HG03439 (cell line): ENCODE data around the gene MACROD1.
"Not testable (repeated sequence)": the region's sequence is repeated elsewhere in the genome, so short reads cannot be mapped to it uniquely, and the experiment has no call there.

Experiments
- ATAC-seq: cut with Tn5 transposase; IDR thresholded peaks from one replicate; pipeline ENCODE4 v1.9.1; 2021; ENCODE audit warnings: mild to moderate bottlenecking, moderate library complexity; ENCODE audit not compliant: unreplicated experiment

MACROD1 gene

DNA sequence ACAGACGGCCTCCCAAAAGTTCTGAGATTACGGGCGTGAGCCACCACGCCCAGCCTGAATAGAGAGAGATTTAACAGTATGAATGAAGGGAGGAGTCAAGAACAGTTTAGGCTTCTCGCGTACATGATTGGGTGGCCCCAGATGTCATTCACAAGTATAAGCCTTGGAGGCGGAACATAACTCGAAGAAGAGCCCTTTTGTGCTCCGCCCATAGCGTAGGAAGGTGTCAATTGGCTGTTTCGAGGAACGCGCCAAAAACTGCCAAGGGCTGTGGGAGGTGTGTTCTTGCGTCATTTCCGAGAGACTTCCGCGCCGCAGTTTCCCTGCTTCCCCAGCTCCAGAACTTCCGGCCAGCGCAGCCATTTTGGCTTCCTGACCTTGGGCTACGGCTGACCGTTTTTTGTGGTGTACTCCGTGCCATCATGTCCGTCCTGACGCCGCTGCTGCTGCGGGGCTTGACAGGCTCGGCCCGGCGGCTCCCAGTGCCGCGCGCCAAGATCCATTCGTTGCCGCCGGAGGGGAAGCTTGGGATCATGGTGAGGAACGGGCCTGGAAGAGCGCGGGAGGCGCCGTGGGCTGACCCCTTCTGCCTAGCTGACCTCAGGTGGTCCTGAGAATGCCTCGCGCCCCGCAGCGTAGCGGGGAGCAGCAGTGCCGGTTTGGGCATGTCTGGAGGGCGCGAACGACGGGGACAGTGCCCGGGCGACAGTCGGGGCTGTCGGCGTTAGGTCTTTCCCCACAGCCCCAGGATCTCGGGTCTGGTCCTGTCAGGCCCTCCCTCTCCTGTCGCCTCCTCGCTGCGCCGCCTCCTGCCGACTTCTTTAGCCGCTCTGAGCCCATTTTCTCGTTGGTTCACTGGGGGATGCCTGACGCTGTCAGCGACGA, 191.4 kb downstream of the MACROD1 start, which contains the start of gene COX8A:
Gene COX8A, plus strand, starts transcription at position 362 of the 885 bp plus-strand sequence. Its CDS starts 61 bp downstream, at position 423.
- peak; percentile 90 for ATAC-seq

DNA sequence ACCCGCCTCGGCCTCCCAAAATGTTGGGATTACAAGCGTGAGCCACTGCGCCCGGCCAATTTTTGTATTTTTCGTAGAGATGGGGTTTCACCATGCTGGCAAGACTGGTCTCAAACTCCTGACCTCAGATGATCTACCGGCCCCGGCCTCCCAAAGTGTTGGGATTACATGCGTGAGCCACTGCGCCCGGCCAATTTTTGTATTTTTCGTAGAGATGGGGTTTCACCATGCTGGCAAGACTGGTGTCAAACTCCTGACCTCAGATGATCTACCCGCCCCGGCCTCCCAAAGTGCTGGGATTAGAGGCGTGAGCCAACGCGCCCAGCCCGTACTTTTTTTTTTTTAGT, 192.0 kb downstream of the MACROD1 start:
- not testable (repeated sequence) for ATAC-seq

DNA sequence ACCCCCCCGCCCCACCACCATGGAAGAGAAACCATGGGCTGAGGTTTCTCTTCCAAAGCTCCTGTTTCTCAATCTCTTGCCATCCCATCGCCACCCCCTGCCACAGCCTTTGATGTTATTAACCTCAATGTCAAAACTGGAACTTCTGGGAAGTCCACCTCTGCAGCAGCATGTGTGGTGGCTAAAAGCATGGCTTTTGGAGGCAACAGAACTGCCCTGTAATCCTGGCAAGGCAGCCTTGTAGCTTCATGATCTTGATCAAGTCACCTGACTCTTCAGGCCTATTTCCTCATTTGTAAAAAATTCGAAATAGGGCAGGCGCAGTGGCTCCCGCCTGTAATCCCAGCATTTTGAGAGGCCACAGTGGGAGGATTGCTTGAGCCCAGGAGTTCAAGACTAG, 195.0 kb downstream of the MACROD1 start:
- ATAC-seq = no peak

DNA sequence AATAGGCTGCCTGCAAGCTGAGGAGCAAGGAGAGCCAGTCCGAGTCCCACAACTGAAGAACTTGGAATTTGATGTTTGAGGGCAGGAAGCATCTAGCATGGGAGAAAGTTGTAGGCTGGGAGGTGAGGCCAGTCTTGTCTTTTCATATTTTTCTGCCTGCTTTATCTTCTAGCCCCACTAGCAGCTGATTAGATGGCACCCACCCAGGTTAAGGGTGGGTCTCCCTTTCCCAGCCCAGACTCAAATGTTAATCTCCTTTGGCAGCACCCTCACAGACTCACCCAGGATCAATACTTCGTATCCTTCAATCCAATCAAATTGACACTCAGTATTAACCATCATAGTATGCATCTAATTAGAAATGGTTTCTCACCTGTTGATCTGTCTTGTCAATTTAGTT, 196.5 kb downstream of the MACROD1 start:
- ATAC-seq = no peak

DNA sequence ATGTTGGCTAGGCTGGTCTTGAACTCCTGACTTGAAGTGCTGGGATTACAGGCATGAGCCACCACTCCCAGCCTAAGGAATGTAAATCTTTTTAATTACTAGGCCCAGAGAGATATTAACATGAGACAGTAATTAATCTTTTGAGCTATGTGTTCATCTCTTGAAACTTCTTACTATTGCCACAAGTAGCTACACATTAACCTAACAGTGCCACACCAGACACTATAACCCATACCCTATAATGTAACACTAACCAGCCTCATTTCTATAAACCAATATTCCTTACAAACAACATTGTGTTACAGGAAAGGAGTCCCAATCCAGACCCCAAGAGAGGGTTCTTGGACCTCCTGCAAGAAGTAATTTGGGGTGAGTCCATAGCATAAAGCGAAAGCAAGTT, 199.5 kb downstream of the MACROD1 start:
- no peak for ATAC-seq

DNA sequence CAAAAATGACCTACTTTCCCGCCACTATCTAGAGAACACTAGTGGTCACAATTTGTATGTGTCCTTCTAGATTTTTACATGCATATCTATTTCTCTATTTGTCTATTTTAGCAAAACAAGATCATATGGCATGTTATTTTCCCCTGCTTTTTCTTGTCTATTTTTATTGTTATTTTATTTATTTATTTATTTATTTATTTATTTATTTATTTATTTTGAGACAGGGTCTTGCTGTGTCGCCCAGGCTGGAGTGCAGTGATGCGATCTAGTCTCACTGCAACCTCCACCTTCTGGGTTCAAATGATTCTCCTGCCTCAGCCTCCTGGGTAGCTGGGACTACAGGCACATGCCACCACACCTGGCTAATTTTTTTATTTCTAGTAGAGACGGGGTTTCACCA, 202.0 kb downstream of the MACROD1 start:
- ATAC-seq = not testable (repeated sequence)

DNA sequence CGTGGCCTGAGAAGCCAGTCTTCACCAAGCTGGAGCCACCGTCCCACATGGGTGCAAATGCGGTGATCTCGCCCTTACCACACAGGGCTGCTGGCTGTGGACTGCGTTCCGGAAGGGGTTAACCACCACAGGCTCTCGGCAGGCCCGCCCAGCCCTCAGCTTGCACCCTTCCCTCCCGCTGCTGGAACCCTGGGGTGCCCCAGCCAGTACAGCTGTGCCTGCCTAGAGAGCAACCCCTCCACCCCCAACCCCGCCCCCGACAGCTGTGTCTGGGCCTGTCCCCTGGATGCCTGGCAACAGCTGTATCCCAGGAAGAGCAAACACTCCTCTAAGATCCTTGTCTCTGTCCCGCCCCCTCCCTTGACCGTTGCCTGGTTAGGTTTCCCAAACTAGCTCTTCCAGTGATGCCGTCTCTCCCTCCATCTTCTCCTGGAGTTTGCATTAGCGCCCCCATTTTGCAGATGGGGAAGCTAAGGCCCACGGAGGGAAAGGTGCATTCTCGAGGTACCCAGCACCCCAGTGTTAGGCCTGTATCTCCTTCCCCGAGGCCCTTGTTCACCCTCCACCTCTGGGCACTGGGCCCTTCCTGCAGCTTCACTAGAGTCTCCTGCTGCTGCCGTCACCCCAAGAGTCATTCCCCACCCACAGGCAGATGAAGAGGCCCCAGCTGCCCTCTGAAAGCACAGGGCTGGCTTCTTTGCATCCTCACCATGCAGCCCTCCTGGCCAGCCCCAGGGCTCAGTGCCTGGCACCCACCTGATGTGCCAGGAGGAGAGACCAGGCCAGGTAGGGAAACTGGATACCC, 204.1 kb downstream of the MACROD1 start:
- no peak for ATAC-seq

DNA sequence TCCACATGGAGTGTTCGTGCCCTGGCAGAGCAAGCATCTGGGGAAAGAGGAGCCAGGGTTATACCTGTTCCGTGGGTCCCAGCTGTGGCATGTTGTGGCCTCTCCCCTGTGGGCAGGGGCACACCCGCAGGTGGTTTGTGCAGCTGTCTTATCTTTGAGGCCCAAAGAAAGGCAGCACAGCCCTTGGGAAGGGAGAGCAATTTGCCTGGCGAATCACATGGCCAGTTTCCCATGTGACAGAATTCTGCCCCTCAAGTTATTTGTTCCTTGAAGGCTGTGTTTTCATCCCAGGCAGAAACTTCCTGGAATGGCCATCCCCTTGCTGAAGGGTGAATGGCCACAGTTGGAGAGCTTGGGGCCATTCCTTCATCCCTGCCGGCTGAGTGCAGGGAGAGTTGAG, 207.9 kb downstream of the MACROD1 start:
- no peak for ATAC-seq

DNA sequence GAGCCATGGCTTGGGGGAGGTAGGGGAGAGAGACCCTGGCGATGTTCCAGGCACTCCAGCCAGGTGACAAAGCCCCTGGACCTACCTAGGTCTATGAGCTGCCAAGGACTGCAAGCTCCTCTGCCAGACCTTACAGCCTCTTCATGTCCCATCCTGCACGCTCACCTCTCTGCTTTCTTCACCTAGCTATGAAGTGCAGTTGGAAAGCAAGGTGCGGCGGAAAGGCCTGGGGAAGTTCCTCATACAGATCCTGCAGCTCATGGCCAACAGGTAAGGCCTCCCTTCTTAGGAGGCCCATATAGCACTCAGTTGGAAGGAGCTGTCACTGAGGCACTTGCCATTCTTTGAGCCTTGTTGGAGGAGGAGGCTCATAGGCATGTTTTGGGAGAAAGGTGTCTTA, 213.3 kb downstream of the MACROD1 start:
- ATAC-seq = no peak

DNA sequence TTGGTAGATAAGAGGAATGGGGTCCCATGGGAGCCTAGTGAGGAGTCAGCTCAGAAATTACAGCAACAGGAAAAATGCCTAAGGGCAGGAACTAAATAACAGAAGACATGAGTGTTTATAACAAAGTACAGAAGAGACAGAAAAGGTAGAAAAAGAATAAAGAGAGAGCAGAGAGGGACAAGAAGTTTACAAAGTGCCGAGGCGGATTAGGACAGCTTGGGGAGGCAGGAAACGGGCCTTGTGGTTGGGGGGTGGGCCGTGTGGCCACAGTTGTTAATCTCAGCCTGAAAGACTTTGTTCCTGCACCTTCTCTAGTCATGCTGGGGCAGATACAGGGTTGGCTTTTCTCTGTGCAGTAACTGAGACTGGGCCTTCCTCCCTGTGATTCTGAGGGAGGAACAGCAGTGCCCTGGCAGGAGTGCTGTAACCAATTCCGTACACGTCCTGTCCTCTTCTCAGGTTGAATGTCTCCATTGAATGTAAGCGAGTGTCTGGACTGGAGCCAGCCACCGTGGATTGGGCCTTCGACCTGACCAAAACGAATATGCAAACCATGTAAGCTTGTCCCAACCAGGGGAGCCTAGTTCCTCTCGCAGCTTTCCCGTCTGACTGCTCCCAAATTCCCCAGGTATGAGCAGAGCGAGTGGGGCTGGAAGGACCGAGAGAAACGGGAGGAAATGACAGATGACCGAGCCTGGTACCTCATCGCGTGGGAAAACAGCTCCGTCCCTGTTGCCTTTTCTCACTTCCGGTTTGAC, 214.0 kb downstream of the MACROD1 start:
- ATAC-seq = no peak
